Measurements from ENCODE around the gene SLC12A3. TPM values are rescaled to one million over a fixed set of nuclear protein-coding genes. Genes with fewer than 3 reads are reported as not detected.

The SLC12A3 gene
- total RNA-seq, 1 donor from 2014 or later: 5.2 TPM

- DNase-seq (ENCODE audit: low read depth): no peak
Measured at GRCh38 chr16:56847173-56847910, 17.7 kb upstream of the SLC12A3 start.

GRCh38 chr16:56848029-56848936 is 16.7 kb upstream of the SLC12A3 start:
- peak; percentile 91 for DNase-seq (ENCODE audit: low read depth)

DNA sequence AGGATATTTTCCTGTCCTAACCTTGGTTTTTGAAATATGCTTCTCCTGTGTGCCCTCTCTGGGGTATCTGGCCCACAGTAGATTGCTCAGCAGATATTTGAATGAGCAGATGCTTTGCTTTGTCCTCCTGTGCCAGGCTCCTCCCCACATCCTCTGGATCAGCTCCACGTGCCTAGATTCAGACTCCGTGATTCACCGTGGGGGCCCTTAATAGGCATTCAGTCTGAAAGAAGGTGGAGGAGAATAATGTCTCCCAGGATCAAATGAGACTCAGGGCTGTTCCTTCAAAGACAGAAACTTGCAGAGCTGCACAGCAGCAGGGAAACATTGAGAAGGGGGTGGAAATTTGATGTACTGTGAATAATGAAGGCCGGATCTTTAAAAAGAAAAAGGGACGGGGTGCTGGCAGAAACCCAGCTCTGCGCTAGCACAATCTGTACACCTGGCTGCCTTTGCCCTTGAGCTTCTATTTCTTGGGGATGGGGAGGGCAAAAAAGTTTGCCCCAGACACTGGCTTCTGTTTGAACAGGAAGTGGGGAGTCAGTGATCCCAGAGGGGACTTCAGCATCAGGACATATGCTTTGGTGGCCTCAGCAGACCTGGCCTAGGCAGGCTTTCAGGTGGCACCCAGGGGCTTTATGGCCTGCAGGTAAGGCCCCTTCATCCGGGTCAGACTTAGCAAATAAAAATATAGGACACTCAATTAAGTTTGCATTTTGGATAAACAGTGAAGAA is 15.9 kb upstream of the SLC12A3 start:
- peak; percentile 88 for DNase-seq (ENCODE audit: low read depth)

GRCh38 chr16:56849690-56850680 is 15.0 kb upstream of the SLC12A3 start:
- DNase-seq (ENCODE audit: low read depth): peak; percentile 93

DNA sequence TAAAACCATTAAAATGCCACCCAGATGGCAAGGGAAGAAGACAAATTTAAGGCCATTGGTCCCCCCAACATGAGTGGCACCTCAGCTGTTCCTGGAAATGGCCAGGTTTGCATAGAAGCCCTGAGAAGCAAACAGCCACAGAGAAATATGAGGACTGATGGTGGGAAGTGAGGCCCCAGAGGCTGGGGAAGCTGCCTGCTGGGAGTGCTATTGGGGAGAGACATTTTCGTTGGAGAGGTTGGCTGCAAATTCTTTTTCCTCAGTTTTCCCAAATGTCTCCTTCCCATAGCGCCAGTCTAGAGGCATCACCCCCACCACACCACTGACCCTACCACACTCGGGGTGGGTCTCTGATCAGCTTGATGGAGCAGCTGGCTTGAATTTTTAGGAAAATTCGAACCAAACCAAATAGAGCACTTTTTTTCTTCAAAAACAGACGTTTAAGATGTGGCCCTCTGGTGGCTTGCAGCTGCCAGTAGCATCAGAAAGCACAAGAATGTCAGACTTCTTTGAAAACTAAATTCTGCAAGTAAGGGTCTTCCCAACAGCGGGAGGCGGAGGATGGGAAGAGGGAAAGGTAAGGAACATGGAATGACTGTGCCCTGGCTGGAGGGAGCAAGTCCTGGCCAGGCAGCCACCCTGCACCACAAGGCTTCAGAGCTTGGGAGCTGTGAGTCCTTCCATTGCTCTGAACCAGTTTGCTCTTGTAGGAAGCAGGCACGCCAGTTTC is 13.2 kb upstream of the SLC12A3 start:
- no peak for DNase-seq (ENCODE audit: low read depth)

GRCh38 chr16:56852401-56852730 is 12.6 kb upstream of the SLC12A3 start:
- DNase-seq (ENCODE audit: low read depth): no peak

DNA sequence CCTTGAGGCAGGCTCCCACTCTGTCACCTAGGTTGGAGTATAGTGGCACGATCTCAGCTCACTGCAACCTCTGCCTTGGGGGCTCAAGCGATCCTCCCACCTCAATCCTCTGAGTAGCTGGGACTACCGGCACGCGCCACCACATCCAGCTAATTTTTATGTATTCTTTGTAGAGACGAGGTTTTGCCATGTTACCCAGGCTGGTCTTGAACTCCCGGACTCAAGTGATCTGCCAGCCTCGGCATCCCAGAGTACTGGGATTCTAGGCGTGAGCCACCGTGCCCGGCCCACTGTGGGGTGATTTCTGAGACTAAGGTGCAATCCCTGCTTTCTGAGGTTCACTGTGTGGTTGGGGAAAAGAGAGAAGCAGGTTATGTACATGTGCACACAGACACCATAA is 12.0 kb upstream of the SLC12A3 start:
- no peak for DNase-seq (ENCODE audit: low read depth)

DNA sequence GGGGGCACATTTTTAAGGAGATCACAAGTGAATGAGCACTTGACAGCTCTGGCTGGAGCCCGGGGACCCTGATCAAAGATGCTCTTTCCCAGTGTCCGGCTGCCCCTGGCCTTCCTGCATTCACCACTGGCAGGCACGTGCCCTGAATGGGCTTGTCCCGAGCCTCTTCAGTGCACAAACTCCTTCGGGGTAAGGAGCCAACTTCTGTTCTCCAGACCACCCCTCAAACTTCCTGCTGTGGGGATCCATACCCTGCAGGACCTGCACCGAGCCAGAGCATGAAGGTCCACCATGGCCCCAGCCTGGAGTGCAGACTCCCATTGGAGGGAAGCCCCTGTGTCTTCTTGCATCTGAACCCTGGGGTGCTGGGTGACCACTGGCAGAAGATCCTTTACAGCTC is 9.8 kb upstream of the SLC12A3 start:
- no peak for DNase-seq (ENCODE audit: low read depth)

GRCh38 chr16:56855946-56856345 is 9.1 kb upstream of the SLC12A3 start:
- DNase-seq (ENCODE audit: low read depth): no peak

GRCh38 chr16:56856876-56857447 is 8.0 kb upstream of the SLC12A3 start:
- DNase-seq (ENCODE audit: low read depth): no peak

GRCh38 chr16:56858374-56858773 is 6.6 kb upstream of the SLC12A3 start:
- no peak for DNase-seq (ENCODE audit: low read depth)

DNA sequence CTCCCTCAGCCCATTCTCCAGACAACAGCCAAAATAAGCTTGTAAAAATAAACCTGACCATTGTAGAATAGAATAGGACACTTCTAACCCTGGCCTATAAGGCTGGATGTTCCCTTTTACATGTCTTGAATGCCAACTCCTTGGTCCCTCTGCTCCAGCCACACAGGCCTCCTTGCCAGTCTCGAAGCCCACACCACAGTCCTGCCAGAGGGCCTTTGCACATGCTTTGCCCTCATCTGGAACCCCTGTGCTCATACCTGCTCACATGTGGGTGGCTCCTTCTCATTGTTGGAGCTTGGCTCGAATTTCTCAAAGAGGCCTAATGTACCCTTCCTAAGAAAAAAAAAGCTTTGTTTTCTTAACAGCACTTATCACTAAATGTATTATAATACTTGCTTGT is 5.4 kb upstream of the SLC12A3 start:
- DNase-seq (ENCODE audit: low read depth): no peak

DNA sequence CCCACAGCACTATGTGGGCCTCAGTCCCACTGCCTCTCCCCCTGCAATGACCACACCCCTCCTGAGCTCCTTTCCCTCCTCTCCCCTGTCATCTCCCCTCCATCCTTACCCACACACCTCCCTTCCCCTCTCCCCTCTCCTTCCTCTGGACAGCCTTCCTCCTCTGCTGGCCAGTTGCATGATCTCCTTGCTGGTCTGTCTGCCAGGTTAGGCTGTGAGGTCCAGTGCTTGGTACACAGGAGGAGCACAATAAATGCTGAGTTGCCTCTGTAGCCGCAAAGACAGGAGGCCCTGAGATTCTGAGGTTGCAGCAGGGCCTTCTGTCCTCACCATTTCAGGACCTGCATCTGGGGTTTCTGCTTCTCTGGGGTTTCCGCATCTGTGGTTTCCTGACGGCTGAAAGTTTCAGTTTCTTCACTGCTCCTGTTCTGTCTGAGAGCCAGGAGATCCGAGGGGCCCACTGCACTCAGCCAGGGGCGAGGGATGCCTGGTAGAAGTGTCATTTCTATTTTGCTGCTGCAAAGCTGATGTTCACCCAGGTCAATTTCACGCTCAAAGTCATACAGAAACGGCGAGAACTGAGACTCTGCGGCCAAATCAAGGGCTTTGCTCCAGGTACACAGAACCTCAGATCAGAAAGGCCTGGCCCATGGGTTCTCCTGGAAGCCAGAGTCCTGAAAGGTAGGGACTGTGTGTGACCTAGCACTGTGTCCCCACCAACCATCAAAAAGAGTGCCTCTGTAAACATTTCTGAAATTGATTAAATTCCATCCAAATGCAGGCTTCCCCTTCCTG is 4.6 kb upstream of the SLC12A3 start:
- no peak for DNase-seq (ENCODE audit: low read depth)

DNA sequence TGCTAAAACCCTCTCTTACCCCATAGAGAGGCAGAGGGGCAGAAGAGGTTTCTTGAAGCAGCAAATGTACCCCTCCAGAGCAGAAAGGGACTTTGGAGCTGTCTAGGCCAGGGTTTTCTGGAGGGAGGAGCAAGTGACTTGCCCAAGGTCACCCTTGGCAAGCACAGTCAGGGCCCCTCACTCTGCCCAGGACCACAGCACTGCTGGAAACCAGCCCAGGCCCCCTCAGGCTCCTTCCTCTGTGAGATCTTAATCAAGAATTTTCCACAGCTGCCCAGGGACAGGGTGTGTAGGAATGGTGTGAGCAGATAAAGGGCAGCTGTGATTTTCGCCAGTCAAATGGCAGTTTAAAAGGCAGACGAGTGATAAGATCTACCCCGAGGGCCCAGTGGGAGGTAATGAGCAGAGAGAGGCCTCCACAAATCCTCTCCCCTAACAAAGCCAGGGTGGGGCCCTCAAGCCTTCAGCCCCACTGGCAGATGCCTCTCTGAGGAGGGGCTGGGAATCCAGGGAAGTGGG is 3.9 kb upstream of the SLC12A3 start:
- DNase-seq (ENCODE audit: low read depth): peak; percentile 28

- DNase-seq (ENCODE audit: low read depth): no peak
Measured at GRCh38 chr16:56861756-56862155, 3.3 kb upstream of the SLC12A3 start.

DNA sequence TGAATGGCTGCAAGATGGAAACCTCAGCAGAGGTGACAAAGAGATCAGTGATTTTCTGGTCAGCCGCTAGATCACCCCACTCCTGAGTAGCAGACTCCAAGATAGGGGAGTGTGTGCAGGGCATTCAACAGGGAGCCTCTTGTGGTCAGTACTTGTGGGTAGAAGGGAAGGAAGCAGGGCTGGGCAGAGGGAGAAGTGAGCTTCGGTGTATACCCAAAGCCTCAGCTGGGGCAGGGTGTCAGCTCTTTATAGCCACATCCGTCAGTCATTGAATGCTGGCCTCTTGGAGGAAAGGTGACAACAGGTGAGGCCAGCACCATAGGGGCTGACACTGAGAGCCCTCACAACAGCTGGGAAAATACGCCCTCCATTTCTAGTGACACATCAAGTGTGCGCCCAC is 2.2 kb upstream of the SLC12A3 start:
- DNase-seq (ENCODE audit: low read depth): no peak

DNA sequence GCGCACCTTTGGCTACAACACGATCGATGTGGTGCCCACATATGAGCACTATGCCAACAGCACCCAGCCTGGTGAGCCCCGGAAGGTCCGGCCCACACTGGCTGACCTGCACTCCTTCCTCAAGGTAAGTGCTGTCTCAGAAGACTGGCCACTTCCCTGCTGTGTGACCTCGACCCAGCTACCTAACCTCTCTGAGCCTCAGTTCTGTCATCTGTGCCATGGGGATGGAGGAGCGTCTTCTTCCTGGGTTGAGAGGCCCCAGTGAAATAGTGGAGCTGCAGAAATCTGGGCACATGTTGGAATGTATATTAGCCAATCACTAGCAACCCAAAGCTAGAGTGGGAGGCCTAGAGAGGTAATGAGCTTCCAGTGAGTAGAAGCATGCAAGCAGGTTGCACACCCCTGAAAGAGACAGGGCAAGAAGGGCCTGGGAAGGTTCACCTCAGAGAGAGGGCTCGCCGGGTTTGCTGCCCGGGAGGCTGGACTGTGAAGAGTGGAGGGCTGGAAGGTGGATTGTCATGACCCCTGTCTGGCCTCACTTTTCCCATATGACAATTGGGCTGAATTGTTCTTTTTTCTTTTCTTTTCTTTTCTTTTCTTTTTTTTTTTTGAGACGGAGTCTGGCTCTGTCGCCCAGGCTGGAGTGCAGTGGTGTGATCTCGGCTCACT is 521 bp downstream of the SLC12A3 start:
- no peak for DNase-seq (ENCODE audit: low read depth)
